Nephron progenitor cell (in vitro differentiated cells): ENCODE measurements around the gene SMTN.

Experiments used
- DNase-seq: peaks from one replicate; pipeline ENCODE4 v3.0.0; 2021
- H3K27ac Mint-ChIP-seq: 2 replicates; pipeline ENCODE4 v1.8.0; 2021; ENCODE audit warnings: mild to moderate bottlenecking, moderate library complexity, mixed read lengths
- H3K27me3 Mint-ChIP-seq: 2 replicates; pipeline ENCODE4 v1.8.0; 2021; ENCODE audit warnings: mild to moderate bottlenecking, low read depth, mixed read lengths; ENCODE audit not compliant: poor library complexity
- H3K36me3 Mint-ChIP-seq: 2 replicates; pipeline ENCODE4 v1.8.0; 2021; ENCODE audit warnings: low read depth, mixed read lengths
- H3K4me1 Mint-ChIP-seq: 2 replicates; pipeline ENCODE4 v1.8.0; 2021; ENCODE audit warnings: mixed read lengths
- H3K4me3 Mint-ChIP-seq: 2 replicates; pipeline ENCODE4 v1.8.0; 2021; ENCODE audit warnings: mild to moderate bottlenecking, moderate library complexity, mixed read lengths
- H3K9me3 Mint-ChIP-seq: 2 replicates; pipeline ENCODE4 v1.8.0; 2021; ENCODE audit warnings: mild to moderate bottlenecking, moderate library complexity, mixed read lengths
- TF ChIP-seq, protein P1 (sequence below): fragments of 200-600 bp; sonication (generic); IDR thresholded peaks from 2 replicates; pipeline ENCODE4 v1.5.0; 2021; ENCODE audit warnings: antibody characterized with exemption

The SMTN gene

DNA sequence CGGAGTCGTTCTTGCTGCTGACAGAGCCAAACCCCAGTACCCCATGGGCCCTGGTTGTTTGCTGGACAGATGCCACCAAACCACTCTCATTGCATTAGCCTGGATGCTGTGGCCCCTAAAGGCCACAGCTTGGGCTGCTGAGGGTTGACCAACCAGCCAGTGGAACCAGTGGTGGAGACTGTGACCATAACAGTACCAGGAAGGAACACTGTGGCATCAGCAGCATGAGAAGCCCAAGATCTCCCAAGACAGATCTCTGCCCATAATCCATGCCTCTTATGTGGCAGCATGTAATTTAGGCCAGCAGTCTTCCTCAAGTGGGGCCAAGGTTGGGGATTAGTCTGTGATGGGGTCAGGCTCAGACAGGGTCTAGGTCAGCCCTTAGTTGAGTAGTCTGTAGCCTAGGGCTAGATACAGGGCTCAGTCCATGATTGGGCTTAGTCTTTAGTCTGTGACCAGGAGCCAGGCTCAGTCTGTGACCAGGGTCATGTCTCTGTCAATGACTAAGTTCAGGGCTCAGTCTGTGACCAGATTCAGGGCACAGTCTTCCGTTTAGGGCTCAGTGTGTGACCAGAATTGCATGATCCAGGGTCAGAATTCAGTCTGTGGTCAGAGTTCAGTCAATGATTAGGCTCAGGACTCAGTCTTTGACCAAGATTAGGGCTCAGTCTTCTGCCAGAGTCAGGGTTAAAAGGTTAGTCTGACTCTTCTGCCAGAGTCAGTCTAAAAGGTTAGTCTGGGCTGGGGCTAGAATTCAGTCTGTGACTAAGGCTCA is 37.1 kb downstream of the SMTN start:
- H3K4me1 Mint-ChIP-seq, result peaks cover 22% of the 10 kb centered on the region
- no peak overlapping the region for H3K27ac Mint-ChIP-seq
- H3K36me3 Mint-ChIP-seq, result no peaks in the 10 kb centered on the region
- H3K4me3 Mint-ChIP-seq, result no peak overlapping the region
- H3K27me3 Mint-ChIP-seq, result peaks cover 10% of the 10 kb centered on the region
- DNase-seq, result no peak
- no peaks in the 10 kb centered on the region for H3K9me3 Mint-ChIP-seq
- TF ChIP-seq, protein P1, sequence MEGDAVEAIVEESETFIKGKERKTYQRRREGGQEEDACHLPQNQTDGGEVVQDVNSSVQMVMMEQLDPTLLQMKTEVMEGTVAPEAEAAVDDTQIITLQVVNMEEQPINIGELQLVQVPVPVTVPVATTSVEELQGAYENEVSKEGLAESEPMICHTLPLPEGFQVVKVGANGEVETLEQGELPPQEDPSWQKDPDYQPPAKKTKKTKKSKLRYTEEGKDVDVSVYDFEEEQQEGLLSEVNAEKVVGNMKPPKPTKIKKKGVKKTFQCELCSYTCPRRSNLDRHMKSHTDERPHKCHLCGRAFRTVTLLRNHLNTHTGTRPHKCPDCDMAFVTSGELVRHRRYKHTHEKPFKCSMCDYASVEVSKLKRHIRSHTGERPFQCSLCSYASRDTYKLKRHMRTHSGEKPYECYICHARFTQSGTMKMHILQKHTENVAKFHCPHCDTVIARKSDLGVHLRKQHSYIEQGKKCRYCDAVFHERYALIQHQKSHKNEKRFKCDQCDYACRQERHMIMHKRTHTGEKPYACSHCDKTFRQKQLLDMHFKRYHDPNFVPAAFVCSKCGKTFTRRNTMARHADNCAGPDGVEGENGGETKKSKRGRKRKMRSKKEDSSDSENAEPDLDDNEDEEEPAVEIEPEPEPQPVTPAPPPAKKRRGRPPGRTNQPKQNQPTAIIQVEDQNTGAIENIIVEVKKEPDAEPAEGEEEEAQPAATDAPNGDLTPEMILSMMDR, result no peak

DNA sequence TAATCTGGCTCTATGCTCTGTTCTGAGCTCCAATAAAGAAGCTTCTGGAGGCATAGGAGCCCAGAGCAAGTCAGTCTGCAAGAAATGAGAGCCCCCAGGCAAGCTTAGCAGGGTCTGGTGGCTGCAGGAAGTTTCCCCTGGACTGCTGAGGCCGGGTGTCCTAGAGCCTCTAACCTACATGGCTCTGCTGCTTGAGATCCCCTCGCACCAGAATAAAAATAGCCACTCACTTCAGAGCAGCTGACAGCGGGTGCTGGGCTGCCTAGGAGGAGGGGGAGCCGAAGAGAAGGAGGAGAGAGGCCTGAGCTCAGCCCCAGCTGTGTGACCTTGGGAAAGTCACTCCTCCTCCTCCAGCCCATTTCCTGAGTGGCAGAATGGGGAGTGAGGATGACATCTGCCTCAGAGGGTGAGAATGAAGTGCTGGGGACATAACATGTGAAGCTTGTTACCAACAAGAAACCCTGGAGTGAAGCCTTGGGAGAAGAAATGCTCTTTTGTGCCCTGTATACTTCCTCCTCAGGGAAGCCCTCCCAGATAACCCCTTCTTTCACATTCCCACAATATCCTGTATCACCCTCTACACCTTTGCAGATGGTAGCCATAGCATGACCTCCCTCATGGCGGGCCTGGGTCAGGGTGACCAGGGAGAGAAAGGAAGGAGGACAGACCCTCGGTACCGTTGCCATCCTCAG is 38.1 kb downstream of the SMTN start:
- Mint-ChIP-seq H3K27me3 (peaks cover 11% of the 10 kb centered on the region), H3K36me3 (no peaks in the 10 kb centered on the region), H3K4me1 (peaks cover 27% of the 10 kb centered on the region), H3K27ac (no peak overlapping the region), H3K9me3 (no peaks in the 10 kb centered on the region), H3K4me3 (no peak overlapping the region)
- DNase-seq, result no peak
- TF ChIP-seq, protein P1, result no peak

DNA sequence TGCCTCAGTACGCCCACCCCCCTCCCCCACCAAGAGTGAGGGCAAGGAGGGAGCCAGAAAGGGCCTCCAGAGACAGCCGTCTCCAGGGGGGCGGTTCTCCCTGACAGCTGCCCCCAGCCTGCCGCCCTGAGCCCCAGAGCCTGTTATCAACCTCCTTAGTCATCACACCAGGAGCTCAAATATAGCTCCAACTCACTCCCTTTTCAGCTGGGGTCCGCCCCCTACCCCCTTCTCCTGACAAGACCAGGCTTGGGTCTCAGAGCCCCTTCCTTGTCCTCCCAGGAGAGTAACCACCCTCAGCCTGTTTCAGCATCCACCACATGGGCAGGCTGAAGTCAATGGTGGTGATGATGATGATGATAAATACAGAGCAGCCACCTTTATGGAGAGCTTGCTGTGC is 39.1 kb downstream of the SMTN start:
- Mint-ChIP-seq H3K27ac (no peak overlapping the region), H3K9me3 (no peaks in the 10 kb centered on the region), H3K4me1 (peaks cover 27% of the 10 kb centered on the region), H3K36me3 (no peaks in the 10 kb centered on the region), H3K27me3 (peaks cover 13% of the 10 kb centered on the region), H3K4me3 (no peak overlapping the region)
- DNase-seq, result no peak
- TF ChIP-seq, protein P1, result no peak

DNA sequence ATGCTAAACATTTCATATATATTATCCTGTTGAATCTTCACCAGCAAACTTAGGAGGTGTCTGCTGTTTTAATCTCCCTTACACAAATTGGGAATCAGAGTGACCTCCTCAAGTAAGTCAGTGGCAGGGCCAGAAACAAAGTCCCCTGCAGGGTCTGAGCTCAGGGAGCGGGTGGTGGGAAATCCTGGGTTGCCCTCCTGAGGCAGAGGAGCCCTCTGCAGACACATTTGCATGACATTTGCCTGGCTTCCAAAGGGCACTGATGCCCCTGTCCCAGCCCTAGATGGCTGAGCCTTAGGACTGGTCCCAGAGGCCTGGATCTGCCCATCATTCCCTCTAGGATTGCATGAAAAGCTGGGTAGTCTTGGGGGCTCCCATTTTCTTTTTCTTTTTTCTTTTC is 39.5 kb downstream of the SMTN start:
- H3K4me1 Mint-ChIP-seq, result peaks cover 27% of the 10 kb centered on the region
- DNase-seq, result no peak
- peaks cover 13% of the 10 kb centered on the region for H3K27me3 Mint-ChIP-seq
- TF ChIP-seq, protein P1, result no peak
- H3K4me3 Mint-ChIP-seq, result no peak overlapping the region
- no peaks in the 10 kb centered on the region for H3K36me3 Mint-ChIP-seq
- no peak overlapping the region for H3K27ac Mint-ChIP-seq
- no peaks in the 10 kb centered on the region for H3K9me3 Mint-ChIP-seq

DNA sequence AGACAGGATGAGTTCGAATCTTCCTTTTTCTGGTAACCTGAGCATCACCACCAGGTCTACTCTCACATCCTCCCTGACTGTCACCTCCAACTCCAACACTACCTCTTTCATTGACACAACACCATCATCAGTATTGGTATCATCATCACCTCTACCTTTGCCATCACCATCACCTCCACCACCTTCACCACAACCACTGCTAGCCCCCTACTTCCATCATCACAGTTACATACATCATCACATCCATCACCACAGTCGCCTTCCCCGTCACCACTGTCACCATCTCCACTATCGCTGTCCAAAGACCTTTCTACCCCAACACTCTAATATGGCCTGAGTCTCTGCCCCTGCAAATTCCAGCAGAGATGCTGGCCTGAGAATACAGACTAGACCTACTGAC is 40.3 kb downstream of the SMTN start:
- no peak for DNase-seq
- TF ChIP-seq, protein P1, result no peak
- H3K4me3 Mint-ChIP-seq, result no peak overlapping the region
- H3K9me3 Mint-ChIP-seq, result no peaks in the 10 kb centered on the region
- no peak overlapping the region for H3K27ac Mint-ChIP-seq
- H3K27me3 Mint-ChIP-seq, result peaks cover 13% of the 10 kb centered on the region
- no peaks in the 10 kb centered on the region for H3K36me3 Mint-ChIP-seq
- peaks cover 27% of the 10 kb centered on the region for H3K4me1 Mint-ChIP-seq

DNA sequence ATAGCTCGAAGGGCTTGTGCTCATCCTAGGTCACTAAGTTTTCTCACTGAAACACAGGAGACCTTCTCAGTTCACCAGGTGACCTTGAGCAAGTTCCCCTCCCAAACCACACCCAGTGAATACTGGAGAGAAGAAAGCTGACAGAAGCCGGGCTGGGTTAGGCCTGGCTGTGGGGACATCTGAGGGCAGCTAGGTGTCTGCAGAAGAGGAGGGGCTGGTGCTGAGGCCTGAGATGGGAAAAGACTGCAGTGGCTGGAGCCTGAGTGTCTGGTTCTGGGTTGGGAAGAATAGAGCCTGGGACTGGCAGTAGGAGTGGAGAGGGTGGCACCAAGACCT is 41.0 kb downstream of the SMTN start:
- TF ChIP-seq, protein P1, result no peak
- Mint-ChIP-seq H3K4me3 (peak overlapping the region; percentile 60), H3K4me1 (peaks cover 27% of the 10 kb centered on the region), H3K27me3 (peaks cover 13% of the 10 kb centered on the region), H3K27ac (no peak overlapping the region), H3K36me3 (no peaks in the 10 kb centered on the region), H3K9me3 (no peaks in the 10 kb centered on the region)
- DNase-seq, result no peak
